ENCODE measurements around the gene MRGPRF.
"Not testable (repeated sequence)": the region's sequence is repeated elsewhere in the genome, so short reads cannot be mapped to it uniquely, and the experiment has no call there.

Gene MRGPRF

DNA sequence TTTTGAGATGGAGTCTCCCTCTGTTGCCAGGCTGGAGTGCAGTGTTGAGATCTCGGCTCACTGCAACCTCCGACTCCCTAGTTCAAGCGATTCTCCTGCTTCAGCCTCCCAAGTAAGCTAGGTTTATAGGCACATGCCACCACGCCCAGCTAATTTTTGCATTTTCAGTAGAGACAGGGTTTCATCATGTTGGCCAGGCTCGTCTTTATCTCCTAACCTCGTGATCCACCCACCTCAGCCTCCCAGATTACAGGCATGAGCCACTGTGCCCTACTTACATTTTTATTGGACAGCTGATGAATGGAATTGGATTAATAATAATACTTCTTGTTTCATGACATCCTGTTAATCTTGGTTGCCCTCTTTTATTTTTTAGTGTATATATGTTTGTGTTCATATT, 29.2 kb downstream of the MRGPRF start:
- DNase-seq = no peak

DNA sequence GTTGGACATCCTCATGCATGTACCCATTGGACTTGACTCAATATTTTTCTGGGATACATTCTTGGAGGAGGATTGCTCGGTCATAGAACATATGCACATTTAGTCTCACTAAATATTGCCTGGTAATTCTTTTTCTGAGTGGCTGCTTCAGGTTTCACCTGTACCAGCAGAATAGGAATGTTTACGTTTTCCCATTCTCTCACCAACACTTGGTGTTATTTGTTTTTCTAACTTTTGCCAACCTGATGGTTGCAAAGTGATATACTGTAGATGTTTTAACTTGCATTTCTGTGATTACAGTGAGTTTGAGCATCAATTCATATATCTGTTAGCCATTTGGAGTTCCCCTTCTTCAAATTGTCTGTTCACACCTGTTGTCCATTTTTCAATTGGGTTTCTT, 30.9 kb downstream of the MRGPRF start:
- no peak for DNase-seq

DNA sequence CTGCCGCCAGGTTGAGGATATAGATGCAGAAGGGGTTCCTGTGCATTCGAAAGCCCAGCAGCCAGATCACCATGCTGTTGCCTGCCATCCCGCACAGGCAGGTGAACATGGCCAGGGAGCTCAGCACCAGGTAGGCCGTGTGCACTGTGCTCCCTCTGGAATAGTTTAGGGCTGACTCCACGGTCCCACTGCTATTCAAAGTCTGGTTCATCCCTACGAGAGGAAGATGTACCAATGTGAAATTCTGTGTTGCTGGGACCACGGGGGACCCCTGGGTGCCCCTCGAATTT, 32.3 kb downstream of the MRGPRF start, which contains the start of gene MRGPRD:
TSS of gene MRGPRD (minus strand) at position 211 of the 290 bp plus-strand sequence. CDS start at position 211, 0 bp downstream.
- DNase-seq = no peak

DNA sequence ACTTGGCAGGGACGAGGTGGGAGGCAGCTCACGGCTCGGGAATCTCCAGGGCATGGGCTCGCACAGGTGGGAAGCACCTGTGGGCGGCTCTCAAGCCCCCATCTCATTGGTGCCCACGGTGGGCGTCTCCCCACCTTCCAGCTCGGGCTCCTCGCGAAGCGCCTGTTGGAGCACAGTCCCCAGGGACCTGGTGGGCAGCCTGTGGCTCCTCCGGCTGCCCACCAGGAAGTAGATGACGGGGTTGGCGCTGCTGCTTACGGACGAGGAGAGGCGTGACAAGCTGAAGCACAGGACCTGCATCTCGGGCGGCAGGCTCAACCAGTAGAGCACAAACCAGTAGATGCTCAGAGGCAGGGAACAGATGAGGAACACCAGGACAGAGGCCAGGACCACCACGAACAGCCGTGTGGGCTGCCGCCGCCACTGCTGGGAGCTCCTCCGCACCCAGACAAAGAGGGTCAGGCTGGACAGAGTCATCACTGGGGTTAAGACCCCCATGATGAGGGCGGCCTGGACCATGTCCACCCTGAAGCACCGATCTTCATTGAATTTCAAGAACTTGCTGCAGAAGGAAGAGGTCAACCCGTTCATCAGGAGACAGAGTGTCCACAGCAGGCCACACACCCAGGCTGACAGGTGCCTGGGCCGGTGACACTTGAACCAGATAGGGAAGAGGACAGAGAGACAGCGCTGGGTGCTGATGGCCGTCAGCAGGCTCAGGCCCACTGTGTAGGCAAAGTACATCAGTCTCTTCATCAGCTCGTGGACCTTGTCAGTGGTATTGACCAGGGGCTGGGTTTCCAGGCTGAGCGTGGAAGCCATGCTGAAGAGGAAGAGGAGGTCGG, 32.9 kb downstream of the MRGPRF start:
- DNase-seq = no peak

DNA sequence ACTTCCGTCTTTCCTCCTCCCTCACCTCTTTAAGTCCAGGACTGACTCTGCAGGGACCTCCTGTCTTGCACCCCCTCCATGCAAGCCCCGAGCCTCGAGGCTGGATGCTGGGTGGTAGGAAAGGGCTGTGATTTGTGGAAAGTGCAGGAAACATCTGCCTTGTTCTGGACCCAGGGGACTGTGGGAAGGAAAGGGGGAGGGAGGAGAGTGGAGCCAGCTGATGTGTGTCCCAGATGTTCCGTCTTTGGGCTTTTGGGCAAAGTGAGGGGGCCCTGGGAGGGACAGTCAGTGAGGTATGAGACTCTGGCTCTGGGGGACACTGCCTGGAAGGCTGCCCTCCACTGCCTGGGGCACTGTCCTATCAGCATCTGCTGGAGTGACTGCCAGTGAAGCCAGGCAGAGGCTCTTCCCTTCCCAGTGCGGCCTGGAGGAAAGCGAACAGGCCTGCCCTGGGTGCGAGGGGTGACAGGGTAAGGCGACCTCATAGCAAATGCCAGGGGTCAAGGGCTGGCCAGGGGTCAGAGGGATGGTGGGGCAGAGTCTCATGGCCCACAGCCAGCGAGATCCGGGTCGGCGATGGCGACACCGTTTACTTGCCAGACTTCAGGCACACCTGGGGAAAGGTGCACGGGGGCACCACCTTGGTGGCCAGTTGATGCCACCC, 34.0 kb downstream of the MRGPRF start:
- no peak for DNase-seq

DNA sequence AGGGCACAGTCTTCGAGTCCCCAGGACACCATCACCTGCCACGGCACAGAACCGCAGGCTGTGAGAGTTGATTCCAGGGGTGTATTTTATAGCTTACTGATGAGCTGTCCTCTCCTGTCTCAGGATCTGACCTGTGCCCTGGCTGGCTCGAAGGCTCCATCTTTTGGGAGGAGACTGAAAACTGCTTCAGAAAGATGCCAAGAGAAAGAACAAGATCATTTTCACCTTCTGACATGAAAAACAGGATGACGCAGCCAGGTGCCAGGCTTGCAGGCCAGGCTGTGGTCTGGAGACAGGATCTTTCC, 34.5 kb downstream of the MRGPRF start:
- no peak for DNase-seq

DNA sequence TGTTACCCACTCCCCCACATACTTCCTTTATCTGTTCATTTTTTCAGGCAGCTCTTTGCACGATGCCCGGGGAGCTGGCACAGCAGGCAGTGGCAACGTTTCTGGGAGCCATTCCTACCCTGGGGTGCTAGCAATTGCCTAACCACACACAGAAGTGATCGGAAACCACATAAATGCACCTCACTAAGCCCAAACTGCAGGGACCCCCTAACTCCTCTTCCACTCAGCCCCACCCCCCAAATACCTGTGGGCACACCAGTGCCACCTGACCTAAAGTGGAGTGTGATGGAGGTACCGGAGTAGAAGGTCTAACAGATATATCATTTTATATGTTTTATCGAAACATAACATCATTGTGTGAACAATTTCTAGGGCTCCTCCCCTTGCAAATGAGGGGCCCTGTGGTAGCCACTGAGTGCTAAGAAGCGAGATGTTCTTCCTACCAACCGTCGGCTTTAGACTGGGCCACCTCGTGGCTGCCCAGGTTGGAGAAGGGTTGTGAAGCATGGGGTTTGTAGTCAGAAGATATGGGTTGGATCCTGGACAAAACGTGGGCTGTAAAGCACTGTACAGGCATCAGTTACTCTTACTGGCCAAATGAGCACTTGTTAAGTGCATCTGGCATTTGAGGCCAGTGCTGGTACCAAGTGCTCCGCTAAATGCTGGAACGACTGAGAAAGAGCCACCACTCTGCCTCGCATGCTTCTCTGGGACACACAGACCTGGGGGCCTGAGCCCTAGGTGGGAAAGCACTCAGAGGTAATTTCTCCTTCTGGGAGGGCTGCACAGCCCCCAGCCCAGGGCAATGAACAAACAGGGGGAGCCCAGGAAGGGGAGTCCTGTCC, 35.0 kb downstream of the MRGPRF start:
- DNase-seq = no peak

DNA sequence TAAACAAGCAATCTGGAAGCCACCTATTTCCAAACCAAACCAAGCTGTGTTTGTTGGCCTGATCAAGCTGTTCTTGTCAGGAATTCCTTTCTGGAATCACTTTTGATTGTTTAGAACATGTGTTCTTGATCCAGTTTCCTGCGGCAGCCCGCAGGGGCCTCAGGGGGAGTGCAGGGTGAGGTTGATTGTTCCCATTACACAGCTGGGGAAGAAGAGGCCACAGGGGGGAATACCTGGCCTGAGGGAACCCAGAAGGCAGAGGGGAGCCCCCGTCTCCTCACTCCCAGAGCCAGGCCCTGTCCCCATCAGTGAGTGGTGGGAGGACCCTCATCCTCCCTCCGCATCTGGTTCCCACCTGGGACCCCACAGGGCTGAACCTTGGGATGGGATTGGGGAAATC, 36.5 kb downstream of the MRGPRF start:
- DNase-seq = no peak

DNA sequence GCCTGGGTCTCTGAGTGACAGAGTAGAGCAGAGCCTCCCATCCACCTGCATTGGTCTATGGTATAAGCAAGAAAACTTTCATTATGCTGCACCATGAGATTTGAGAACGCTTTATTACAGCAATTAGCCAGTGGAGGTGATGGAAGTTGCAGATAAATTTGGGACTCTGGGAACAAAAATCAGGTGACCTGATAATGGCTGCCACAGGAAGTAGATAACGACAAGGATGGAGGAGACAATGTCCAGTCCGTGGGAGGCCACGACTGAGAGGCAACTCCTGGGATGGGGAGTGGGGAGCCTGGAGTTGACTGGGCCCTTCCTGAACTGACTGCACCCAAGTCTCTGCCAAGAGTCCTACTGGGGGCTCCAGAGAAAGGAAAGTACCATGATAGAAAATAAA, 37.0 kb downstream of the MRGPRF start:
- DNase-seq = no peak

DNA sequence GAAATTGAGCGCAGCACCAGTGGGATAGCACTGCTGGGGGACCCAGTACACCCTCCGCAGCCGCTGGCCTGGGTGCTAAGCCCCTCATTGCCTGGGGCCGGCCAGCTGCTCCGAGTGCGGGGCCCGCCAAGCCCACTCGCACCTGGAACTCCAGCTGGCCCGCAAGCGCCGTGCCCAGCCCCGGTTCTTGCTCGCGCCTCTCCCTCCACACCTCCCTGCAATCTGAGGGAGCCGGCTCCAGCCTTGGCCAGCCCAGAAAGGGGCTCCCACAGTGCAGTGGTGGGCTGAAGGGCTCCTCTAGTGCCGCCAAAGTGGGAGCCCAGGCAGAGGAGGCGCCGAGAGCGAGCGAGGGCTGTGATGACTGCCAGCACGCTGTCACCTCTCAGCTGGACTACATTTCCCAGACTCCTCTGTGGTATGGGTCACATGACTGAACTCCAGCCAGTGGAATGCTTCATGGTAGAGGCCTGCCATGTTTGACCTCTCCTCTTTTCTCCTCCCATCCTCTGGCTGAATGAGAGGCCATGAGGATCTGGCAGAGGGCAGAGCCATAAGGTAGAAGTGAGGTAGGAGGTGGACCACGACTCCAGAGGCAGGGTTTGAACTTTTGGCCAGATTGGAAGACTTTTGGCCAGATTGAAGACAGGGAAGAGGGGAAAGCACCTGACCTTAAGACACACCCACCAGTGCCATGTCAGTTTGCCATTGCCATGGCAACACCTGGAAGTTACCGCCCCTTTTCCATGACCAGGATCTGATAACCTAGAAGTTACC, 38.4 kb downstream of the MRGPRF start:
- no peak for DNase-seq

DNA sequence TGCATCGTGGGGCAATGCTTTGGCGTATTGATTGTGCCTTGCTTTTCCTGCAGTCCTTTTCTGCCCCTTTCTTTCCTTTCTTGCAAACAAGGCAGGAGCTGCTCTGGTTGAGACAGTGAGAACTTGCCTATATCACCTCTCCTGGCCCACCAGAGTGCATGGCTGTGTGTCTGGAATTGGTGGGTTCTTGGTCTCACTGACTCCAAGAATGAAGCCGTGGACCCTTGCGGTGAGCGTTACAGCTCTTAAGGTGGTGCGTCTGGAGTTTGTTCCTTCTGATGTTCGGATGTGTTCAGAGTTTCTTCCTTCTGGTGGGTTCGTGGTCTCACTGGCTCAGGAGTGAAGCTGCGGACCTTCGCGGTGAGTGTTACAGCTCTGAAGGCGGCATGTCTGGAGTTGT, 39.3 kb downstream of the MRGPRF start:
- not testable (repeated sequence) for DNase-seq

DNA sequence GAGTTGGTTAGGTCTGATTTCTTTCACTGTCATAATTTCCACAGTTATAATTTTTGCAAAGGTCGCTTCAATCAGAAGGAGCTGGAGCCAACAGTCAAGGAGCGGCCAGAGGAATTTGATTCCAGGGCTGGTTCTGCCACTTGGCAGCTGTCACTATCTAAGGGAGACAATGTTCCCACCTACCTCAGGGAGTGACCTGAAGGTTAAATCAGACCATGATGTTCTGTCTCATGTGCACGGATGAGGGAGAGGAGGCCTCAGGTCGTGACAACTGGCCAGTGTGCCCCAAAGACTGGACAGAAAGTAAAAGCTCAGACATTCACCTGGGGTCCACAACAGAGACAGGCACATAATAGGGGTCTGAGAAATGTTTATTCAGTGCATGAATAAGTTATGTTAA, 39.8 kb downstream of the MRGPRF start:
- no peak for DNase-seq

DNA sequence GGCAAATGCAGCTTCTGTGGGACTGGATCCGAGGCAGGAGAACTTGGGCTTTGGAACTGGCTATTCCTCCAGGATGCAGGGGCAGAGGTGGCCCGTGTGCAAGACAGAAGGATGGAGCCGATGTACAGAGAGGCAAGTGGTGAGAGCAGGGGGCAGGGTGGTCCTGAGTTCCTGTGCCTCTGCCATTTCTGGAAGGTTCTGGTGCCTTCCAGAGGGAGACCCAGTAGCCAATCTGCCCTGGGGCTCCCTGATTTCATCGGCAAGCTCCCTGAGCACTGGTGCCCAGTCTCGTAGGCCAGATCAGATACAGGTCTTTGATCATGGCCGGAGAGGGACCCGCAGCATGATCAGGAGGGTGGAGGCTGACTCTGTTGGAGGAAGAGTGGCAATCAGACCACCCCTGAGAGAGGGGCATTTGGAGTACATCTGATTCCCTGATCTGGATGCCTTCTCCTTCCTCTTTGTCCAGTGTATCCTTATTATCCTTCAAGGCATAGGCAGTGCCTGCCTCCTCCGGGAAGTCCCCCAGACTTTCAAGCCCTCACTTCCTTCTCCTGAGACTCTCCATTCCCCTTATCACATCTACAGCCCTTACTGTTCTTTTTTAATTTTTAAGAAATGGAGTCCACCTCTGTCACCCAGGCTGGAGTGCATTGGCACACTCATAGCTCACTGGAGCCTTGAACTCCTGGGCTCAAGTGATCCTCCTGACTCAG, 42.0 kb downstream of the MRGPRF start:
- DNase-seq = no peak

DNA sequence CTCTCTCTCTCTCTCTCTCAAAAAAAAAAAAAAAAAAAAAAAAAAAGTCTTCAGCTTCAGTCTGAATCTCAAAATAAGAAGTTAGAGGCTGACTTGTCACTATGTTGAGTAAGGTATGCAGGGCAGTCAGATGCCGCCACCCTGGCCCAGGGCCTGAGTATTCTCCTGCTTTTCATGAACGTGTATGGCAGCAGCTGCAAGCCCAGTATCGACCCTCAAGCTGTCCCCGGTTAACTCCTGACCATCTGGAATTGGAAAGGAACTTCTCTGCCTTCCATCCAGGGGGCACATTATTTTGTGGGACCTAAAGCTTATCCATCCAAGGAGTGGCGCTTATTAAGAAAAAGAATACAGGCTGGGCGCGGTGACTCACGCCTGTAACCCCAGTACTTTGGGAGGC, 43.7 kb downstream of the MRGPRF start:
- DNase-seq = no peak

DNA sequence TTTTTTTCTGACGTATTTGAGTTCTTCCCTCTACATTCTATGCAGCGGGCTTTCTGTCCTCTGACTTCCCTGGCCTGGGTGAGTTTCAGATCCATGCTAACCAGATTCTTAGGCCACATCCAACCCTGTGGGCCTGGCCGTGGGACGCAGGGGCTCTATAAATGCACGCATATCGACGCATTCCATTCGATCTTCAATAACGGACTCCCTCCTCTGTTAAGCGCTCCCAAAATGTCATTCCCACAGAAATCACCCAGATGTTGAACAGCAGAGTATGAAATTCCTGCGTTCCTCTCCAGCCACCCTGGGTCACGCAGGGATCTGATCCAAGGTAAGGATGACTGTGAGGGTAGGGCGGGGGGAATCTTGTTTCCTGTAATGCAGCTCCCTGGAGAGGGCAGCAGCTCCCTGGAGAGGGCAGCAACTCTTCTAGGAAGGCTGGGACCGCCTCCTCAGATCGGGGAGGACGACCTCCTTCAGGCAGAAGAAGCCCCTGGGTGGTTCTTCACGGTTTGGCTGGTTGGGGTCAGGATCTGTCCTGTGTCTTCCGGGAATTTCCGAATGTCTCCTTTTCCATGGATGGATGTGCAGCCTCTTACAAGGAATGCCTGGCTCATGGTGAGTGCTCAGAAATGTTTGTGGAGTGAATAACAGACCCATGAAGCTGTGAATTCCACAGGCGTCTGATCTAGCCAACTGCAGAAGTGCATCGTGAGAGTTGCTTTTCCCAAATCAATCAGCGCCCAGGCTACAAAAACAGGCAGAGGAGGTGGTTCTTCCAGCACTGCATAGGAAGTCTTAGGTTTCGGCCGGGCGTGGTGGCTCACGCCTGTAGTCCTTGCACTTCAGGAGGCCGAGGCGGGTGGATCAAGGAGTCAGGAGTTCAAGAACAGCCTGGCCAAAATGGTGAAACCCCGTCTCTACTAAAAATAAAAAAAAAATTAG, 44.5 kb downstream of the MRGPRF start:
- no peak for DNase-seq

DNA sequence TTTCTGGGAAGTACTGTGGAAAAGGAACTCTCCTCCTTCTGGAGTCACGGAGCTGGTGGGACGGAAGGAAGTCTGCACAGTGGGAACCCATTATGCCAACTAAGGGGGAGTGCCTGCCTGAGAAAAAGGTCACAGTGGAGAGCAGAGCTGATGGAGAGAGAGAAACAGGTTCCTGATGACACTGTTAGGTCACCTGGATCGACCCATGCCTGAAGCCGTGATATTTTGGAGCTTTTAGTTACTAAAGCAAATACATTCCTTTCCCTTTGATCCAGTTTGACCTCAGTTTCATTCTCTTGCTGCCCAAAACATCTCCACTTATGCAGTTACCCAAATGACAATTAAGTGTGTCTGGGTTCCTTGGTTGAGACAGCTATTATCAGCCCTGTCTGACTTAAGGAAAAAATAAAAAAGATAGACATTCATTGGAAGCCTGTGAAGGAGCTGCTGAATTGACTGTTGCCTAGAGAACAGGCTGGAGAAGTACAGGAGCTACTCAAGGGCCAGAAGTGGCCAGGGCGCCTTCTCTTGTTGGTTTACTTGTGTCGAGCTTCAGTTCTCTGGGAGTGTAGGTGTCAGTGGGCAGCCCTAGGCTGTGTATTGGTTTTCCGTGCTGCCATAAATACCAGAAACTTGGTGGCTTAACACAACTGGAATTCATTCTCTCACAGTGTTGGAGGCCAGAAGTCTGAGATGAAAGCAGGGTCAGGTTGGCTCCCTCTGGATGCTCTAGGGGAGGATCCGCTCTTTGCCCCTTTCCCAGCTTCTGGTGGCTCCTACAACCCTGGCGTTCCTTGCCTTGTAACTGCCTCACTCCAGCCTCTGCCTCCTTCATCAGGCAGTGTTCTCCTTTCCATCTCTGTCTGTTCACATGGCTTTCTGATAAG, 45.9 kb downstream of the MRGPRF start:
- DNase-seq = no peak

DNA sequence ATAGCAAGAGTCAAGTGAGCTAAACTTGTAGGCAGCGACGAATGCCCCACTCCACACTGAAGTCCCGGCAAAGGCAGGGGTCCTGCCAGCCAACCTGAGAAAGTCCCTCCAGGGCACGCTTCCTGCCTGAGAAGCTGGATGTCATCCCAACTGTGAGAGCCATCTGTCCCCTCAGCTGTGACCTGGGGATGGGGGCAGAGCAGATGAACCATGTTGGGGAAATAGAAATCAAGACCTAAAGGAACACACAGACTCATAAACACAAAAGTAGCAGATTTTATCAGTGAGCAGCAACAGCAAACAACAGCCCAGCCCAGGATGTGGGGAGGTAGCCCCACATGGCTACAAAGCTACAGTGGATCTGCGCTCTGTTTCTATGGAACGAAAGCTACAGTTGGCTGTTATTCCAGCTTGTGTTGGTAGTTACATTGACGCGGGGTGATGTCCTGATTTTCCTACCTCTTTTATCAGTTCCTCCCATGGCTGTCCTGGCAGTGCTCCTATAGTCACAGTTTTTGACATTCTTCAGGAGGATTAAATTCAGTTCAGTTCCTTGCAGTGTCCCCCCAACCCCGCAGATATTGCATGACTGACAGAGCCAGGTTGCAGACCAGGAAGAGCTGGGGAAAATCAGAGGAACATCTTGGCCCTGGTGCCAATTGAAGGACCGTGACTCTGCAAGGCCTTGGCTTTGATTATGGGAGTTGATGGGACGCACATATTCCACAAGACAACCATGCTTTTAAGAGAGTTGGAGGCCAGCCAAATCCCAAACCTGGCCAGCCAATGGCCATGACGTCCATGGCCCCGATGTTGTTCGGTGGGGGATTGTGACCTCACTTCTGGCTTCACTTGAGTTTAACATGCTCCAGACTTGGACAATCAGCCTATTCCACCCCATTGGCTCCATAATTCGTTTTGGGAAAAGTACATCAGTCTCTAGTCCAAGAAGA, 46.9 kb downstream of the MRGPRF start:
- peak in 1 of 14 donors; percentile 84 for DNase-seq

DNA sequence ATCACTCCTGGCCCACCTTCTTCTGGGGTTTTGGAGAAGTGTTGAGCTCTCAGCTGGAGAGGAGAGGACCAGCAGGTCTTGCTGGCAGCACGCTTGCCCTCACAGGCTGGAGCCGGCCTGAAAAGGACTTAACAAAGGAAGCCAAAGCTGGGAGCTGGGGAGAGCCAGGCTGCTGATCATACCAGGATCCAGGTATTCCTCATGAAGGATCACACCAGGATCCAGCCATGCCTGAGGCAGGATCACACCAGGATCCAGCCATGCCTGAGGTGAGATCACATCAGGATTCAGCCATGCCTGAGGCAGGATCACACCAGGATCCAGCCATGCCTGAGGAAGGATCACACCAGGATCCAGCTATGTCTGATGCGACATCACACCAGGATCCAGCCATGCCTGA, 49.3 kb downstream of the MRGPRF start:
- DNase-seq = peak in 1 of 14 donors; percentile 43

Data from C1 segment of cervical spinal cord (tissue), 14 donors.